ENCODE data around the gene SIGLEC12.

DNA sequence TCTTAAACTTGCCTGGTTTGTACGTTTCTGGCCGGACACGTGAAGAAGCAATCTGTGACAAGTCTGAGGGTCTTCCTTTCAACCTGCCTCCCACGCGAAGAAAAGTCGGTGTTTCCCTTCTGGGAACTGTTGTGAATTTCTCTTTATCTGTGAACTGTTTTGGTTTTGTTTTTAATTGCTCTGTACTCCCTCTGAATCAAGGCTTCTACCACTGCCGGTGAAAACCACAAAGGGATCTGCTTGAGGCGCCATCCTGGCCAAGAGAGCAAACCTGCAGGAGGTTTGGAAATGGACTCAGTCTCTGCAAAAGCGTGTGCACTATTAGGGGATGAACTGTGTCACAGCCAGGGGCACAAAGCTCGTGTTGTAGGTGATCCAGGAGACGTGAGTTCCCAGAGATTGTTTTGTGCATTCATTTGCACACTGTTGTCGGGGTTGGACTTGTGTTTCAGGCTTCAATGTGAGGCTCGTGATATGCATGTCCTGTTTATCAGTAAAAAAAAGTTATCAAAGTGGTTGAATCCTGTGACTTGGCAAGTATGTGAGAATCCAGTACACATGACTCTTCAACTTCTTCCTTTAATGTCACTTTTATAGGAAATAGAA lies 53.1 kb downstream of the SIGLEC12 start:
- TF ChIP-seq, protein P1, sequence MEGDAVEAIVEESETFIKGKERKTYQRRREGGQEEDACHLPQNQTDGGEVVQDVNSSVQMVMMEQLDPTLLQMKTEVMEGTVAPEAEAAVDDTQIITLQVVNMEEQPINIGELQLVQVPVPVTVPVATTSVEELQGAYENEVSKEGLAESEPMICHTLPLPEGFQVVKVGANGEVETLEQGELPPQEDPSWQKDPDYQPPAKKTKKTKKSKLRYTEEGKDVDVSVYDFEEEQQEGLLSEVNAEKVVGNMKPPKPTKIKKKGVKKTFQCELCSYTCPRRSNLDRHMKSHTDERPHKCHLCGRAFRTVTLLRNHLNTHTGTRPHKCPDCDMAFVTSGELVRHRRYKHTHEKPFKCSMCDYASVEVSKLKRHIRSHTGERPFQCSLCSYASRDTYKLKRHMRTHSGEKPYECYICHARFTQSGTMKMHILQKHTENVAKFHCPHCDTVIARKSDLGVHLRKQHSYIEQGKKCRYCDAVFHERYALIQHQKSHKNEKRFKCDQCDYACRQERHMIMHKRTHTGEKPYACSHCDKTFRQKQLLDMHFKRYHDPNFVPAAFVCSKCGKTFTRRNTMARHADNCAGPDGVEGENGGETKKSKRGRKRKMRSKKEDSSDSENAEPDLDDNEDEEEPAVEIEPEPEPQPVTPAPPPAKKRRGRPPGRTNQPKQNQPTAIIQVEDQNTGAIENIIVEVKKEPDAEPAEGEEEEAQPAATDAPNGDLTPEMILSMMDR (conservative IDR thresholded peaks at IDR 0.05): no peak
- no peak for TF ChIP-seq ZFX (IDR thresholded peaks at IDR 0.05)

All from C4-2B (cell line).